Neural progenitor cell (in vitro differentiated cells): Measurements from ENCODE around the gene RBBP5.

Experiments
- EZH2 ChIP-seq: fragments of 200-600 bp; sonication (generic); IDR thresholded peaks from 2 replicates; pipeline ENCODE4 v1.6.1; 2017; ENCODE audit warnings: antibody characterized with exemption, mild to moderate bottlenecking, moderate library complexity
- EZH2phosphoT487 ChIP-seq: fragments of 200-600 bp; sonication (generic); IDR thresholded peaks from 2 replicates; pipeline ENCODE4 v1.6.1; 2017; ENCODE audit warnings: antibody characterized with exemption
- TF ChIP-seq, protein P1 (sequence below): fragments of 200-600 bp; sonication (generic); IDR thresholded peaks from 2 replicates; pipeline ENCODE4 v1.5.1; 2017; ENCODE audit warnings: antibody characterized with exemption, mild to moderate bottlenecking

DNA sequence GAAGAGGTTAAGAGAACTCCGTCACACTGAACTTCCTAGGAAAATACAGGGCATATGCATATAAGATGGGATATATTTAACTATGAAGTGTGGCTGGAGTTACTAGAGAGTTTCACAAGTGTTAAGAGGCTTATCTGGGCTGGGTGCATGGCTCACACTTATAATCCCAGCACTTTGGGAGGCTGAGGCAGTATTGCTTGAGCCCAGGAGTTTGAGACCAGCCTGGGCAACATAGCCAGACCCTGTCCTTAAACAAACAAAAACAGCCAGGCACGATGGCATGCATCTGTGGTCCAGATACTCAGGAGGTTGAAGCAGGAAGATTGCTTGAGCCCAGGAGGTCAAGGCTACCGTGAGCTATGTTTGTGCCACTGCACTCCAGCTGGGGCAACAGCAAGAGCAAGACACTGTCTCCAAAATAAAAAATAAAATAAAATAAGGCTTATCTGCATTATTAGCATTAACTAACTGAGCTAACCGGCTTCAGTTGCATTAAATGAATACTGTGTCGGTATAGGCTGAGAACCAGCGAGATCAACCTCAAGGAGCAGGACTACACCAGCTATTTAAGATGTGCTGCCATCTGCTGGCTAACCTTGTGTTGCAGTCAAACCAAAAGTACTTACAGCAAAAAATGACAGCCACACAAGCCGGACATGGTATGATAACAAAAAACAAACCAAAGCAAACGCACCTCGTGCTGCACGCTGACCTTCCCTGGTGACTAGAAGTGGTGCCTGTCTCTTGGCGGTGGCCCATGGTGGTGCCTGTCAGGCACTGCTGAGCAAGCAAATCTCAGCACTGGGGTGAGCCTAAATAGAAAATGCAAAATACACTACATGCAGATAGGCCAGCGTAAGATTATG, 19.7 kb upstream of the RBBP5 start:
- TF ChIP-seq, protein P1, sequence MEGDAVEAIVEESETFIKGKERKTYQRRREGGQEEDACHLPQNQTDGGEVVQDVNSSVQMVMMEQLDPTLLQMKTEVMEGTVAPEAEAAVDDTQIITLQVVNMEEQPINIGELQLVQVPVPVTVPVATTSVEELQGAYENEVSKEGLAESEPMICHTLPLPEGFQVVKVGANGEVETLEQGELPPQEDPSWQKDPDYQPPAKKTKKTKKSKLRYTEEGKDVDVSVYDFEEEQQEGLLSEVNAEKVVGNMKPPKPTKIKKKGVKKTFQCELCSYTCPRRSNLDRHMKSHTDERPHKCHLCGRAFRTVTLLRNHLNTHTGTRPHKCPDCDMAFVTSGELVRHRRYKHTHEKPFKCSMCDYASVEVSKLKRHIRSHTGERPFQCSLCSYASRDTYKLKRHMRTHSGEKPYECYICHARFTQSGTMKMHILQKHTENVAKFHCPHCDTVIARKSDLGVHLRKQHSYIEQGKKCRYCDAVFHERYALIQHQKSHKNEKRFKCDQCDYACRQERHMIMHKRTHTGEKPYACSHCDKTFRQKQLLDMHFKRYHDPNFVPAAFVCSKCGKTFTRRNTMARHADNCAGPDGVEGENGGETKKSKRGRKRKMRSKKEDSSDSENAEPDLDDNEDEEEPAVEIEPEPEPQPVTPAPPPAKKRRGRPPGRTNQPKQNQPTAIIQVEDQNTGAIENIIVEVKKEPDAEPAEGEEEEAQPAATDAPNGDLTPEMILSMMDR = peak; percentile 83
- TF ChIP-seq EZH2phosphoT487 (no peak), EZH2 (no peak)
